Left renal pelvis (tissue), 4 donors: ENCODE results near the gene SCEL. TPM values are rescaled to one million over a fixed set of nuclear protein-coding genes. Genes with fewer than 3 reads are reported as not detected.
A peak's percentile ranks its signal among the peaks of the same experiment; 100 is the strongest.
"Not testable (repeated sequence)": the region's sequence is repeated elsewhere in the genome, so short reads cannot be mapped to it uniquely, and the experiment has no call there.

Experiments used
- DNase-seq, 4 donors: peaks; one replicate each; pipeline ENCODE4 v3.0.0-alpha.2; 2013; ENCODE audit warnings: low read depth in 4 of 4, low spot score in 3 of 4
- polyA plus RNA-seq, 4 donors: library from polyadenylated mRNA; unstranded; fragments of 120-200 nt; gene quantifications; one replicate each; pipeline ENCODE4 v1.2.1, GENCODE V29; 2013; ENCODE audit not compliant: insufficient read length in 4 of 4

Gene SCEL
- polyA plus RNA-seq, result under 1 TPM in 3 of 4 donors, not detected in 1; 0.06 to 0.15 (median 0.07) TPM

- no peak for DNase-seq
Measured at GRCh38 chr13:77535448-77535847, at the start of gene SCEL. TSS of gene SCEL (plus strand) at chr13:77535706. CDS start at chr13:77555876, 20,170 bp downstream.

DNA sequence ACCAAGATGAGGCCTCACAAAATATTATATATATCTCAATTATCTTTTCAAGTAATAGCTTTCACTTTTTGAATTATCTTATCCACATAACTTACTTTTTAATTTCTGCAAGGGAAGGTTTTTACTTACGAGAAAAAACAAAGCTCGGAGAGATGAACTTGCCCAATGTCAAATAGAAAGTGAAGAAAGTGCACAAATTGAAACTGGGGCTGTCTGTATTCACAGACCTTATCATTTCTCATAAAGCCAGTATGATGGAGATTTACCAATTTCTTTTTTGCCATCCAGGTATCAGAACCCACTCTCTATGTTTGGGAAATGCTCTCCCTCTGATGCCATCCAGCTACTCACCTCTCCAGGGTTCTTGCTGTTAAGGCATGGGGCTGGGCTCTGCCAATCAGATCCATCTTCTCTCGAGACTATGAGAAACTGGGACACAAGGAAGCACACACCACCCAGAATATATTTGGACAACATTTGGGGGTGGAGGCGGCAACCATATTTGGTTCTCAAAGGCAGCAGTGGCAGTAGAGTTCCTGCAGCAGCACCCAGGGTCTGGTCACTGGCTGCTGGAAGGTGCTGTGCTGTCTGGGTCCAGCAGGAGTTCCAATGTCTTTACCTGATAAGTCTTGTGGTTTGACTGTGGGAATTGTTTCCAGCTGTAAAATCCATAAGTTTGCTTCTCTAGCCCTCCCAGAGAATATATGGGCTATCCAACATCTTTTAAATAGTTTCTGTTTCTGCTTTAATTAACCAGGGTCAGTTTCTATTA, 45.8 kb upstream of the SCEL start:
- no peak for DNase-seq

DNA sequence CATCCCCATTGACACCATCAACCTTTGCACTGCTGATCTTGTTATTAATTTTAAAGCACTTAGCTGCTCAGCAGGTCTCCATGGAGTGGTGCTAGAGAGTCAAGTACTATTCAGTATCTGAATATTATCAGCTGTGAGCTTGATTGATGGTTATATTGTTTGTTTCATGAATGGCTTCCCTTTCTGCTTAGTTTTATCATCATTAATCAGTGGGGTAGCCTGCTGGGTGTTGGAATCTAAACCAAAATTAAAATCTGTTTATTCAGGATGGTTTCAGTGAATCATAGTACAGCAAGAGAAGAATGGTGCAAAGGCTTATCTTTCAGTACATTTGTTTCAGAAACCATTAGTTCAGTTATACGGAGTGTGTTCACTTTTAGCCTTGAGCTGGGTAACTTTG, 42.5 kb upstream of the SCEL start:
- no peak for DNase-seq

DNA sequence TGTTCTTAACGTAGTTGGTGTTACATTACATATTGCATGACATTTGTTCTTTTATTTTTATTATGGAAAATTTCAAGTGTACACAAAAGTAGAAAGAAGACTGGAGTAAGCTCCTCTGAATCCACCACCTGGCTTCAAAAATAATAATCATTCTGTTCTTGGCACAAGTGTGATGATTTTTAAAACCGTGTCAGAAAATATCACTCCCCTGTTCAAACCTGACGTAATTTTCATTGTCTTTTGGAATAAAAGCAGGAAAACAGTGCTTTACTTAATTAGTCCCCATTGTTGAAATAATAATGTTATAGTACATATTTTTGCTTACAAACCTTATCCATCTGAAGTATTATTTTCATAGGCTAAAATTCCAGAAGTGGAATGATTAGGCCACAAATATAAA, 41.3 kb upstream of the SCEL start:
- no peak for DNase-seq

DNA sequence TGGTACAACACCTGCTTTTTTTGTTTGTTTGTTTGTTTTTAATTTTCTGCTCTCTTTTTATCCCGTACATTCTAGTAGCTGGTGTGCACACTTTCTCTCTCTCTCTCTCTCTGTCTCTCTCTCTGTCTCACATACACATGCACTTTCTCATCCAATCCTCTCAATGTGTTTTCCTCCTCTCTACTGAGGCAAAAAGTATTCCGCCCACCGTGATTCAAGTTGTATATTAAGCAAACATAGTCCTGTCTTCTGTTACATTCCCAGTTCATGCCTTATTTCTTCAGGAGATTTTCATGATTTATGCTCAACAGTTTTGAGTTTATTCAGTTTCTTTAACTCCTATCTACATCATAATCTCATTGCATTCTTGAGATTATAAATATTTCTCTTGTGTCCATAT, 38.2 kb upstream of the SCEL start:
- no peak for DNase-seq

GRCh38 chr13:77497835-77498234, 37.7 kb upstream of the SCEL start:
- no peak for DNase-seq

GRCh38 chr13:77502104-77502720, 33.3 kb upstream of the SCEL start:
- DNase-seq, result no peak

DNA sequence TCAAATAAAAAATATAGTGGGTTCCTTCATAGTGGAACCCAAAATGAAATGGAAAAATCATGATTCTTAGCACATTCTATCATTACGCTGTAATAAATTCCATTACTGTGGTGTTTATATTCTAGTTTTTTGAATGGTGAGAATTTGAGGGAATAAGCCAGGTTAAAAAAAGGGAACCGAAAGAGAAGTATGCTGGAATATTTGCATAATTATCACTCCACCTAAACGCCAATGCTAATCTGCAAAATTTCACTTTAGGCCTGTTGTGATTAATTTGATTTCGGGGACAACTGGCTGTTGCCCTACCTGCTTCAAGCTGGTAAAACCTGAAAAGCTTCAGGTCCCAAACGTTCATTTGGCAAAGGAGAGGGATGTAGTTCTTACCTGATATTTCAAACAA, 32.1 kb upstream of the SCEL start:
- no peak for DNase-seq

DNA sequence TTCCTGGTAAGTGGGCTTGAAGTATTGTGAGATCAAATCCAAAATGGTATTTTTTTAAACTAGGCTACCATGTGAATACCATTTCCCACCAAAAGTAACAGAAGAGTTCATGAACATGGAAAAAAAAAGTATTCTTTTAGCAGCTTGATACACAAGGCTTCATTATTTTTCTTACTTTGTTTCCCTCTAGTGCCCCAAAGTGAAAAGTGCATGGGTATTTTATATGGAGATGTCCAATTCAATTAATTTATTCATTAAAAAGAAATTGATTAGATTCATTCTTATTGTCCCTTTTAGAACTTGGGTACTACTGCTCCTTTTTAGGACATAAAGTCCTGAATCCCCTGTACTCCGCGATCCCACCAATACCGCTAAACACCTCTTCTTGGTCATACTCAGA, 28.6 kb upstream of the SCEL start:
- DNase-seq, result no peak

DNA sequence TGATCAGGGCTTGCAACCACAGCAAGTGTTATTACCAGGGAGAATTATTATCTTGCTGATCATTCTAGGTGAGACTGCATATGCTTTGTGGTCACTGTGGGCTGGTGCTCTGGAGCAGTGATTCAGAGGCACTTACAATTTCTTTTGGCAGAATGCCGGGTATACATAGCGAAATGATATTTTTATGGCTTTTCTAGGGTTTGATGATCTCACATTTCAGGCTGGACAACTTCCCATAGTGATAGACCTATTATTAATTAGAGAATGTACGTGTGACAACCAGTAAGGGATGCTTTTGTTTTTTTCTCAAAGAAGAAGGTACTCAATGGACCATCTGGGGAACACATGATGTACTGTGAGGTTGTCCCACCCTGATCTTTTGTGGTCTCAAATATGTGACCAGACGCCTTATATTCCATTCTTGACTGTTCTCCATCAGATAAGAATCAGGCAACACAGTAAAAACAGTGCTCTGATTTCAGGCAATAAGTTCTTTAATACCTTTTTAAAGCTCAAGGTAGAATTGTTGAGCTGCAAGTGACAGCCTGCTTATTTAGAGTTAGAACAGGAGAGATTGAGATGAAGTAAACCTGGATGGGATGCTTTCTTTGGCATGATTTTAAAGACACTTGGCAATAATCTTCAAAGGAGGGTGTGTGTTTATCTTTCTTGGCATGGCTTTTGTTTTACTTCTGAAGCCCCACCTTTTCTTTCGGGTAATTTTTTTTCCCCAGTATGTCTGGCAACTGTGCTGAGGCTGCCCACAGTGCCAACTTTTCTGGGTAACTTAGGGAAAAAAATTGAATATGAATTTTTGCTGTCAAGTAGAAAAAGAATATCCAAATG, 27.4 kb upstream of the SCEL start:
- DNase-seq, result no peak

DNA sequence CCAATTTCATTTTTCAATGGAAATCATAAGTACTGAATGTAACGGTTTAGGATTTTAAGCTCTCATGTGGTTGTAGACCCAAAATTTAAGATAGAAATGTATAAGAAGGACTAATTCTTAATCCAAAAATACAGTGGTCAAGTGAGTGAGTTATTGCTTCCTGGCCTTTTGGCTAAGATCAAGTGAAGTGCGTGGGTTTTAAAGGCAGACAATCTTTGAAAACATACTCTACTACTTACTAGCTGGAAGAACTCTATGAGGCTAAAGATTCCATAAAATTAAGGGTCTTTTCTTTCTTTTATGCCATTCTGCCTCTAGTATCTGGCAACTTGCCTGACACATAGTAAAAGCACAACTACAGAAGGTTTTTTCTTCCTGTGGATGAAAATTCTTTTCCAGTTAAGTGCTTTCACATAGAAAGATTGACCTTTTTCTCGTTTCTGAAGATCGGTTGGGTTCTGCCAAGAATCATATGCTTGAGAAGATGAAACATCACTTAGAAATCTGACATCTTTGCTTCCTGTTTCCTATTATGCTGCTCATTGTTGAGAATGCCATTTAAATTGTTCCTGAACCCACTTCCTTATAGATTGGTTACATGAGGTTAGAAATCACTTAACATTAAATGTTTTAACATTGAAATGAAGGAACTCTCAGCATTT, 26.4 kb upstream of the SCEL start:
- no peak for DNase-seq

- no peak for DNase-seq
Measured at GRCh38 chr13:77510156-77510555, 25.4 kb upstream of the SCEL start.

- no peak for DNase-seq
Measured at GRCh38 chr13:77511552-77511951, 24.0 kb upstream of the SCEL start.

DNA sequence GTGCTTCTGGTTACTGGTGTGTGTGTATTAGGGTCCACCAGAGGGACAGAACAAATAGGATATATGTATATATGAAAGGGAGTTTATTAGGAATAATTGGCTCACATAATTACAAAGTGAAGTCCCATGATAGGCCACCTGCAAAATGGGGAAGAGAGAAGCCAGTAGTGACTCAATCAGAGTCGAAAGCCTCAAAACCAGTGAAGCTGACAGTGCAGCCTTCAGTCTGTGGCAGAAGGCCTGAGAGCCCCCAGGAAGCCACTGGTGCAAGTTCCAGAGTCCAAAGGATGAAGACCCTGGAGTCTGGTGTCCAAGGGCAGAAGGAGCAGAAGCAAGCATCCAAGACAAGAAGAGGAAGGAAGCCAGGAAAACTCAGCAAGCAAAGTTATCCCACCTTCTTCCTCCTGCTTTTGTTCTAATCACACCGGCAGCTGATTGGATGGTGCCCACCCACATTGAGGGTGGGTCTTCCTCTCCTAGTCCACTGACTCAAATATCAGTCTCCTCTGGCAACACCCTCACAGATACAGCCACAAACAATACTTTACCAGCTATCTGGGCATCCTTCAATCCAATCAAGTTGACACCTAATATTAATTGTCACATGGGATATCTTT, 21.7 kb upstream of the SCEL start:
- DNase-seq, result no peak

DNA sequence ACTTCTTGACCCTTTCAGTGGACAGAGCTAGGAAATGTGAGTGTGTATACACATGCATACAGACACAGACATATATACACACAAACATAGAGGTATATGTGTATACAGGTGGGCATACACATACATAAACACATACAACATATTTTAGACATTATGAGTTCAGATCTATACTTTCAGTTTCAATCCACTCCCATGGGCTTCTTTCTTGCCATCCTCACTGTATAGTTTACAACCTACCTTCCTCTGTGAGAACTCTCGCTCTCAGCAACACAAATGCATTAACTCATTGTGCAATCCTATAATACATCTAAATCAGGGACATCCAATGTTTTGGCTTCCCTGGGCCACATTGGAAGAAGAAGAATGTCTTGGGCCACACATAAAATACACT, 21.2 kb upstream of the SCEL start:
- no peak for DNase-seq

- DNase-seq, result no peak
Measured at GRCh38 chr13:77515785-77516184, 19.7 kb upstream of the SCEL start.

- DNase-seq, result peak in 1 of 4 donors; percentile 49
Measured at GRCh38 chr13:77516342-77516789, 19.1 kb upstream of the SCEL start.

GRCh38 chr13:77518266-77518665, 17.2 kb upstream of the SCEL start:
- no peak for DNase-seq

GRCh38 chr13:77519396-77519795, 16.1 kb upstream of the SCEL start:
- not testable (repeated sequence) for DNase-seq

- no peak for DNase-seq
Measured at GRCh38 chr13:77519808-77520207, 15.7 kb upstream of the SCEL start.
